ENCODE measurements around the gene GAPT. TPM values are rescaled to one million over a fixed set of nuclear protein-coding genes. Genes with fewer than 3 reads are reported as not detected.

Gene GAPT
- total RNA-seq, 2 experiments from 2014 or later, result not detected

GRCh38 chr5:58462623-58463230 lies 28.5 kb upstream of the GAPT start:
- Mint-ChIP-seq H3K36me3 (ENCODE audit: low read depth) (no peaks in the 10 kb centered on the region), H3K9me3 (ENCODE audit: insufficient read depth) (no peaks in the 10 kb centered on the region), H3K27me3 (ENCODE audit: low read depth) (peaks cover 28% of the 10 kb centered on the region), H3K27ac (no peak overlapping the region), H3K4me1 (ENCODE audit: low read depth) (peaks cover 34% of the 10 kb centered on the region), H3K4me3 (no peak overlapping the region)
- peak; percentile 56 for DNase-seq
- ATAC-seq, result no peak
- POLR2A ChIA-PET, result no interaction called here
- CTCF ChIA-PET, result interaction anchor here (0.7 to 9.6 kb wide), 7 partner anchors 87 to 1188 kb away, joined by 3 to 121 read pairs (median 3); no protein-coding TSS in a partner anchor

DNA sequence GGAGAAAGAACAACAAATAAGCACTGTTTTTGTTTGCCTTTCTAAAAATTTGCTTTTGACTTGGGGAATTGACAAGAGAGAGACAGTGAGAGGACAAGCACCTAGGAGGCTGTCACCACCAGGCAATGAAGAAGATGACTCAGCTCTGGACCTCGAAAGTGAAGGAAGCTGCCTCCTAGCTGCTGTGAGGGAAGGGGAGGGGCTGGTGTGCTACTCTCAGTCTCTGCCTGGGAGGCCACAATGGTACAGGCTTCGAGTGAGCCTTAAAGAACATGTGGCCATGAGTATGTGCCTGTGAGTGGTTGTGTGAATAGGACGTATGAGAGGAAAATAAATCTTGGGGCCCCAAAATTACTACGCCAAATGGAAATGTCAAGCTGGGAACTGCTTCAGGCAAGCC lies 24.3 kb upstream of the GAPT start:
- Mint-ChIP-seq H3K4me1 (ENCODE audit: low read depth) (peaks cover 15% of the 10 kb centered on the region), H3K27me3 (ENCODE audit: low read depth) (peaks cover 15% of the 10 kb centered on the region), H3K4me3 (no peak overlapping the region), H3K27ac (no peak overlapping the region), H3K9me3 (ENCODE audit: insufficient read depth) (no peaks in the 10 kb centered on the region), H3K36me3 (ENCODE audit: low read depth) (no peaks in the 10 kb centered on the region)
- POLR2A ChIA-PET, result no interaction called here
- DNase-seq, result peak; percentile 42
- ATAC-seq, result peak; percentile 49
- CTCF ChIA-PET, result interaction anchor here (1.1 to 9.6 kb wide), 2 partner anchors 10 to 1168 kb away, joined by 5 to 121 read pairs; no protein-coding TSS in a partner anchor

DNA sequence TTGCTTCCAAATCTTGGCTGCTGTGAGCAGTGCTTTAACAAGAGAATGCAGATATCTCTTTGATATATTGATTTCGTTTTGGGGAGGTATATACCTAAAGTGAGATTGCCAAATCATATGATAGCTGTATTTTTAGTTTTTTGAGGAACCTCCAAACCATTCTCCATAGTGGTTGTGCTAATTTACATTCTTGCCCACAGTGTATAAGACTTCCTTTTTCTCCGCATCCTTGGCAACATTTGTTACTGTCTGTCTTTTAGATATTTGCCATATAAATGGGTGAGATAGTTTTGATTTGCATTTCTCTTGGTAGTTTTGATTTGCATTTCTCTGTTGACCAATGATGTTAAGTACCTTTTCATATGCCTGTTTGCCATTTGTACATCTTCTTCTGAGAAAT lies 21.3 kb upstream of the GAPT start:
- no peak for ATAC-seq
- H3K4me1 Mint-ChIP-seq (ENCODE audit: low read depth), result peaks cover 10% of the 10 kb centered on the region
- H3K9me3 Mint-ChIP-seq (ENCODE audit: insufficient read depth), result no peaks in the 10 kb centered on the region
- no peak overlapping the region for H3K4me3 Mint-ChIP-seq
- no peak for DNase-seq
- ChIA-PET CTCF (no interaction called here), POLR2A (no interaction called here)
- H3K36me3 Mint-ChIP-seq (ENCODE audit: low read depth), result no peaks in the 10 kb centered on the region
- no peak overlapping the region for H3K27ac Mint-ChIP-seq
- H3K27me3 Mint-ChIP-seq (ENCODE audit: low read depth), result peaks cover 8% of the 10 kb centered on the region

GRCh38 chr5:58475404-58475803 lies 15.8 kb upstream of the GAPT start:
- no peaks in the 10 kb centered on the region for H3K36me3 Mint-ChIP-seq (ENCODE audit: low read depth)
- no peaks in the 10 kb centered on the region for H3K9me3 Mint-ChIP-seq (ENCODE audit: insufficient read depth)
- peaks cover 3% of the 10 kb centered on the region for H3K4me1 Mint-ChIP-seq (ENCODE audit: low read depth)
- ChIA-PET CTCF (no interaction called here), POLR2A (no interaction called here)
- ATAC-seq (no peak), DNase-seq (no peak)
- peaks cover 3% of the 10 kb centered on the region for H3K27me3 Mint-ChIP-seq (ENCODE audit: low read depth)
- H3K4me3 Mint-ChIP-seq, result no peak overlapping the region
- H3K27ac Mint-ChIP-seq, result no peak overlapping the region

DNA sequence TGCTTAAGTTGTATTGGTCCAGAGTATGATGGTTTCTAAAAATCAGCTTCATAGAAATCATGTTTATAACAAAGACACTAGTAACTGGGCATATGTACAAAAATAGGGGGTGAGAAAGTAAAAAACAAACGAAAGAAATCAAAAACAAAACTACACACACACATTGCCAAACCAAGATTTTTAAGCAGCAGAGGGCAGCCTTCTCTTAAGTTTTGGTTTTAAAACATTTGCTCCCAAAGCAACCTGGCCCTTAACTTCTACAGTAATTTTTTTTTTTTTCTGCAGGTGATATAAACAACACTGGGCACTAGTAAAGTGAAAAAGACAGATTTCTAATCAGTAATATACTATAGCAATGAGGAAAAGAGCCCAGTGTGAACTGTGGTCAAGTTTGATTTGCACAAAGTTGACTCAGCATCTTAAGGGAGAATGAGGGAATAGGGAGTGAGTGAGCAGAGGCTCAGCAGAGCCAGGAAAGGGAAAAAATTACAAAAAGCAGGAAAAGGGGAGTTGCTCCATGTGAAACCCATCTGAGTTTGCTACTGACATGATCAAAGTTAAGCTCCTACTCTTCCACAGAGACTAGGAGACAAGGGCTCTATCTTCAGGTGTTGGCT lies 13.4 kb upstream of the GAPT start:
- ChIA-PET POLR2A (no interaction called here), CTCF (interaction anchor here (0.6 to 1.3 kb wide), 6 partner anchors 9 to 1213 kb away, joined by 3 to 5 read pairs (median 4); no protein-coding TSS in a partner anchor)
- DNase-seq (no peak), ATAC-seq (no peak)
- Mint-ChIP-seq H3K4me3 (no peak overlapping the region), H3K4me1 (ENCODE audit: low read depth) (peaks cover 3% of the 10 kb centered on the region), H3K36me3 (ENCODE audit: low read depth) (no peaks in the 10 kb centered on the region), H3K27ac (no peak overlapping the region), H3K27me3 (ENCODE audit: low read depth) (no peaks in the 10 kb centered on the region), H3K9me3 (ENCODE audit: insufficient read depth) (no peaks in the 10 kb centered on the region)

DNA sequence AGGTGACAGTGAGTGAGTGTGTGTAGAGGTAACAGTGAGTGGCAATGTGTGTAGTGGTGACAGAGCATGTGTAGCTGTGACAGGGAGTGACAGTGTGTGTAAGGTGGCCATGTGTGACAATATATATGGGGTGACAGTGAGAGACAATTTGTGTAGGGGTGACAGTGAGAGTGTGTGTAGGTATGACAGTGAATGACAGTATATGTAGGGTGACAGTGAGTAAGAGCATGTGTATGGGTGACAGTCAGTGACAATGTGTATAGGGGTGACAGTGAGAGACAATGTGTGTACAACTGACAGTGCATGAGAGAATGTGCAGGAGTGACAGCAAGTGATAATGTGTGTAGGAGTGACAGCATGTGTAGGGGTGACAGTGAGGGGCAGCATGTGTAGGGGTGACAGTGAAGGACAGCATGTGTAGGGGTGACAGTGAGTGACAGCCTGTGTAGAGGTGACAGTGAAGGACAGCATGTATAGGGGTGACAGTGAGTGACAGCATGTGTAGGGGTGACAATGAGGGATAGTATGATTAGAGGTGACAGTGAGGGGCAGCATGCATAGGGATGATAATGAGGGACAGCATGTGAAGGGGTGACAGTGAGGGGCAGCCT lies 10.1 kb upstream of the GAPT start:
- H3K9me3 Mint-ChIP-seq (ENCODE audit: insufficient read depth), result no peaks in the 10 kb centered on the region
- H3K36me3 Mint-ChIP-seq (ENCODE audit: low read depth), result no peaks in the 10 kb centered on the region
- ChIA-PET CTCF (no interaction called here), POLR2A (no interaction called here)
- H3K27me3 Mint-ChIP-seq (ENCODE audit: low read depth), result no peaks in the 10 kb centered on the region
- no peak overlapping the region for H3K4me3 Mint-ChIP-seq
- DNase-seq (no peak), ATAC-seq (no peak)
- no peak overlapping the region for H3K27ac Mint-ChIP-seq
- H3K4me1 Mint-ChIP-seq (ENCODE audit: low read depth), result peaks cover 3% of the 10 kb centered on the region

DNA sequence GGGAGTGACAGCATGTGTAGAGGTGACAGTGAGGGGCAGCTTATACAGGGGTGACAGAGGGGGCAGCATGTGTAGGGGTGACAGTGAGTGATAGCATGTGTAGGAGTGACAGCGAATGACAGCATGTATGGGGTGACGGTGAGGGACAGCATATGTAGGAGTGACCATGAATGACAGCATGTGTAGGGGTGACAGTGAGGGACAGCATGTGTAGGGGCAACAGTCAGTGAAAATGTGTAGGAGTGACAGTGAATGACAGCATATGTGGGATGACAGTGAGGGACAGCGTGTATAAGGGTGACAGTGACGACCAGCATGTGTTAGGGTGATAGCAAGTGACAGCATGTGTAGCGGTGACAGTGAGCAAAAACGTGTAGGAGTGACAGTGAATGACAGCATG lies 9.4 kb upstream of the GAPT start:
- Mint-ChIP-seq H3K9me3 (ENCODE audit: insufficient read depth) (no peaks in the 10 kb centered on the region), H3K27ac (no peak overlapping the region), H3K4me3 (no peak overlapping the region), H3K36me3 (ENCODE audit: low read depth) (no peaks in the 10 kb centered on the region), H3K4me1 (ENCODE audit: low read depth) (peaks cover 2% of the 10 kb centered on the region), H3K27me3 (ENCODE audit: low read depth) (no peaks in the 10 kb centered on the region)
- ATAC-seq, result no peak
- ChIA-PET POLR2A (no interaction called here), CTCF (no interaction called here)
- no peak for DNase-seq

DNA sequence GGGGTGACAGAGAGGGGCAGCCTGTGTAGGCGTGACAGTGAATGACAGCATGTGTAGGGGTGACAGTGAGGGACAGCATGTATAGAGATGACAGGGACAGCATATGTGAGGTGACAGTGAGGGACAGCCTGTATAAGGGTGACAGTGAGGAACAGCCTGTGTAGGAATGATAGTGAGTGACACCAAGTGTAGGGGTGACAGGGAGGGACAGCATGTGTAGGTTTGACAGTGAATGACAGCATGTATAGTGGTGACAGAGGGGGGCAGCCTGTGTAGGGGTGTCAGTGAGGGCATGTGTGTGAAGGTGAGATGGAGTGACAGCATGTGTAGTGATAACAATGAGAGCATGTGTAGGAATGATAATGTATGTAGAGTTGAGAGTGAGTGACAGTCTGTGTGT lies 8.7 kb upstream of the GAPT start:
- Mint-ChIP-seq H3K4me3 (no peak overlapping the region), H3K27ac (no peak overlapping the region), H3K36me3 (ENCODE audit: low read depth) (no peaks in the 10 kb centered on the region), H3K9me3 (ENCODE audit: insufficient read depth) (no peaks in the 10 kb centered on the region), H3K27me3 (ENCODE audit: low read depth) (no peaks in the 10 kb centered on the region), H3K4me1 (ENCODE audit: low read depth) (no peaks in the 10 kb centered on the region)
- ATAC-seq, result no peak
- ChIA-PET POLR2A (no interaction called here), CTCF (no interaction called here)
- DNase-seq, result no peak

DNA sequence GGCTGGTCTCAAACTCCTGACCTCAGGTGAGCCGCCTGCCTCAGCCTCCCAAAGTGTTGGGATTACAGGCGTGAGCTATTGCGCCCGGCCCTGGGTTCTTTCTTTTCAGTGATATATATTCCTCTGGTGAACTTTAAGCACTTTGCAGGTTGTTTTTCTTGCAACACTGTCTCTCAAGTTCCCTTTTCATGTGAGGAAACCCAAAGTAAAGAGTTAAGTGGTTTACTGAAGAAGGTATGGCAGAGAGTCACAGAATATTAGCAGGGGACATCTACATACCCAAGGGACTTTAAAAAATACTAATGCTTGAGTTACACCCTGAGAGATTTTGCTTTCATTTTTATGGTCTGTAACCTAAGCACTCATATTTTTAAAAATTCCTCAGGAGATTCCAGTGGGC lies 6.7 kb upstream of the GAPT start:
- ATAC-seq (no peak), DNase-seq (no peak)
- H3K27ac Mint-ChIP-seq, result no peak overlapping the region
- ChIA-PET CTCF (no interaction called here), POLR2A (no interaction called here)
- no peaks in the 10 kb centered on the region for H3K9me3 Mint-ChIP-seq (ENCODE audit: insufficient read depth)
- no peaks in the 10 kb centered on the region for H3K36me3 Mint-ChIP-seq (ENCODE audit: low read depth)
- no peaks in the 10 kb centered on the region for H3K4me1 Mint-ChIP-seq (ENCODE audit: low read depth)
- H3K4me3 Mint-ChIP-seq, result no peak overlapping the region
- H3K27me3 Mint-ChIP-seq (ENCODE audit: low read depth), result no peaks in the 10 kb centered on the region

DNA sequence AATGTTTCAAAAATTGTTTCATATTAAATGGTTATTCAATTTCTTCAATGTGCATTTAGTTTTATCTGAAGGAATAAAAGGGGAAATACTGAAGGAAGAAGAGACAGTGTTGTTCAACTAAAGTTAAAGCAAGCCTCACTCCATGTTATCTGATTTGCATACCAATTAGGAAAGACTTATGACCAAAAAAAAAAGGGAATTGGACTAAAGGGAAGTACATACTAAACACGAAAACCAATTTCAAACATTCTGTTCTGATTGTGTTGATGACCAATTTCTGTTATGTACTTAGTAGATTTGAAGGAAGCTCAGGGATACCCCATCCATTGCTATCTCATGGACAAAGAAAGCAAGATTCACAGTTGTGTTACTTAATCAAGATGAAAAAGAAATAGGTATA lies 4.9 kb upstream of the GAPT start:
- DNase-seq, result no peak
- Mint-ChIP-seq H3K27ac (no peak overlapping the region), H3K9me3 (ENCODE audit: insufficient read depth) (no peaks in the 10 kb centered on the region), H3K4me3 (no peak overlapping the region), H3K36me3 (ENCODE audit: low read depth) (no peaks in the 10 kb centered on the region), H3K4me1 (ENCODE audit: low read depth) (no peaks in the 10 kb centered on the region), H3K27me3 (ENCODE audit: low read depth) (peaks cover 6% of the 10 kb centered on the region)
- ATAC-seq, result no peak
- ChIA-PET CTCF (interaction anchor here (0.7 kb wide), 1 partner anchor 133 kb away, joined by 5 read pairs; no protein-coding TSS in a partner anchor), POLR2A (no interaction called here)

- Mint-ChIP-seq H3K4me1 (ENCODE audit: low read depth) (no peaks in the 10 kb centered on the region), H3K36me3 (ENCODE audit: low read depth) (no peaks in the 10 kb centered on the region), H3K27ac (no peak overlapping the region), H3K4me3 (no peak overlapping the region), H3K9me3 (ENCODE audit: insufficient read depth) (no peaks in the 10 kb centered on the region), H3K27me3 (ENCODE audit: low read depth) (peaks cover 6% of the 10 kb centered on the region)
- ChIA-PET CTCF (no interaction called here), POLR2A (no interaction called here)
- ATAC-seq, result no peak
- no peak for DNase-seq
Measured at GRCh38 chr5:58490402-58491050, 709 bp upstream of the GAPT start.

- no peak for DNase-seq
- Mint-ChIP-seq H3K4me3 (no peak overlapping the region), H3K27ac (no peak overlapping the region), H3K36me3 (ENCODE audit: low read depth) (no peaks in the 10 kb centered on the region), H3K9me3 (ENCODE audit: insufficient read depth) (no peaks in the 10 kb centered on the region), H3K27me3 (ENCODE audit: low read depth) (peaks cover 6% of the 10 kb centered on the region), H3K4me1 (ENCODE audit: low read depth) (no peaks in the 10 kb centered on the region)
- CTCF ChIA-PET, result interaction anchor here (1.1 kb wide), 1 partner anchor 15 kb away, joined by 3 read pairs; no protein-coding TSS in a partner anchor
- POLR2A ChIA-PET, result no interaction called here
- ATAC-seq, result no peak
Measured at GRCh38 chr5:58493141-58493540, 1.9 kb downstream of the GAPT start.
